Erythroblast (primary cell): ENCODE measurements around the gene GAST.

ENCODE experiments used
- GATA1 ChIP-seq: IDR thresholded peaks from 2 replicates; pipeline ENCODE4 v1.6.1; 2011; ENCODE audit warnings: low read depth, mild to moderate bottlenecking, control low read depth, low read length, moderate library complexity
- POLR2A ChIP-seq: IDR thresholded peaks from 2 replicates; pipeline ENCODE4 v1.6.1; 2011; ENCODE audit warnings: mild to moderate bottlenecking, low read length

DNA sequence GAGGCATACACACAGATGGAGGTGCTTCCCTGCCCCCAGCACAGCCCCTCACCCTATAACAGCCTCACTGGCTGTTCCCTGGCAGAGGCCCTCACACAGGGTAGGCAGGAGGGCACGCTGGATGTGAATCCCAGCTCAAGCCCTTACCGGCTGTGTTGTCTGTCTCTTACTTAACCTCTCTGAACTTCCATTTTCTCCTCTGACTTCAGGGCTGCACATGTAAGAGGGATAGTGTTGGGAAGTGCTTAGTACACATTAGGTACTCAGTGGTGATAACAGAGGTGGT is 48.0 kb upstream of the GAST start:
- TF ChIP-seq POLR2A (no peak), GATA1 (no peak)
